Smooth muscle cell (in vitro differentiated cells): ENCODE data around the gene AMD1. TPM values are rescaled to one million over a fixed set of nuclear protein-coding genes. Genes with fewer than 3 reads are reported as not detected.
A peak's percentile ranks its signal among the peaks of the same experiment; 100 is the strongest.

Experiments used
- DNase-seq: peaks from one replicate; lab custom pipeline; 2025; ENCODE audit not compliant: unreplicated experiment; lab: John Stamatoyannopoulos, UW
- H2AFZ ChIP-seq: fragments of 200-600 bp; sonication (generic); 2 replicates; pipeline ENCODE4 v1.6.0; 2016; ENCODE audit warnings: antibody characterized with exemption, low read depth, mild to moderate bottlenecking
- H3F3A ChIP-seq: fragments of 200-600 bp; sonication (generic); 2 replicates; pipeline ENCODE4 v1.6.0; 2017; ENCODE audit warnings: antibody characterized with exemption, low read depth
- H3K27ac ChIP-seq: fragments of 200-600 bp; sonication (generic); 2 replicates; pipeline ENCODE4 v1.5.1; 2016; ENCODE audit warnings: low read depth, mild to moderate bottlenecking
- H3K27me3 ChIP-seq: fragments of 200-600 bp; sonication (generic); 2 replicates; pipeline ENCODE4 v1.6.1; 2016; ENCODE audit warnings: low read depth, mild to moderate bottlenecking
- H3K36me3 ChIP-seq: fragments of 200-600 bp; sonication (generic); 2 replicates; pipeline ENCODE4 v1.5.1; 2016; ENCODE audit warnings: low read depth
- H3K4me1 ChIP-seq: fragments of 200-600 bp; sonication (generic); 2 replicates; pipeline ENCODE4 v1.5.1; 2016; ENCODE audit warnings: low read depth
- H3K4me2 ChIP-seq: fragments of 200-600 bp; sonication (generic); 2 replicates; pipeline ENCODE4 v1.6.0; 2016; ENCODE audit warnings: mild to moderate bottlenecking
- H3K4me3 ChIP-seq: fragments of 200-600 bp; sonication (generic); 2 replicates; pipeline ENCODE4 v1.5.1; 2016; ENCODE audit warnings: mild to moderate bottlenecking
- H3K79me2 ChIP-seq: fragments of 200-600 bp; sonication (generic); 2 replicates; pipeline ENCODE4 v1.6.0; 2016; ENCODE audit warnings: low read depth, mild to moderate bottlenecking
- H3K9ac ChIP-seq: fragments of 200-600 bp; sonication (generic); 2 replicates; pipeline ENCODE4 v1.6.0; 2016; ENCODE audit warnings: low read depth
- H3K9me3 ChIP-seq: fragments of 200-600 bp; sonication (generic); replicated peaks from 2 replicates; pipeline ENCODE4 v1.5.1; 2016; ENCODE audit warnings: low read depth
- H4K20me1 ChIP-seq: fragments of 200-600 bp; sonication (generic); 2 replicates; pipeline ENCODE4 v1.6.0; 2016; ENCODE audit warnings: low read depth
- WGBS: methylation state at CpG from one replicate; pipeline ENCODE4 v1.1.7; 2016; ENCODE audit warnings: low lambda C conversion rate; 5-methylcytosine and 5-hydroxymethylcytosine counted together
- polyA plus RNA-seq: library from polyadenylated mRNA; unstranded; fragments of >200 nt; fragmentation: Nextera tagmentation; extraction: Ambion mirVana; gene quantifications from 2 replicates; pipeline ENCODE4 v1.2.1, GENCODE V29; 2016
- total RNA-seq: library from RNA; depleted of rRNA; stranded (reverse); fragments of >200 nt; gene quantifications from 2 replicates; pipeline ENCODE4 v1.2.3, GENCODE V29; 2014
- TF ChIP-seq, protein P1 (sequence below): fragments of 200-600 bp; sonication (generic); IDR thresholded peaks from 2 replicates; pipeline ENCODE4 v1.5.1; 2017; ENCODE audit warnings: borderline replicate concordance, mild to moderate bottlenecking, antibody characterized with exemption; ENCODE audit not compliant: insufficient read depth, poor library complexity, severe bottlenecking

AMD1 gene
- total RNA-seq (56.7 and 67.8 TPM in 2 replicates), polyA plus RNA-seq (20.8 and 31.2 TPM in 2 replicates)

- Histone ChIP-seq H4K20me1 (peaks cover 42% of the 10 kb centered on the region), H3F3A (peaks cover 4% of the 10 kb centered on the region), H3K4me3 (peak within 1 kb of the TSS; percentile 85), H3K4me2 (peak within 1 kb of the TSS; percentile 88), H3K79me2 (peaks cover 44% of the 10 kb centered on the region), H3K36me3 (no peaks in the 10 kb centered on the region), H2AFZ (peak within 1 kb of the TSS; percentile 92), H3K9me3 (no peaks in the 10 kb centered on the region), H3K9ac (peak within 1 kb of the TSS; percentile 82), H3K27ac (peak within 1 kb of the TSS; percentile 79), H3K4me1 (peaks cover 27% of the 10 kb centered on the region), H3K27me3 (no peaks in the 10 kb centered on the region)
- TF ChIP-seq, protein P1, sequence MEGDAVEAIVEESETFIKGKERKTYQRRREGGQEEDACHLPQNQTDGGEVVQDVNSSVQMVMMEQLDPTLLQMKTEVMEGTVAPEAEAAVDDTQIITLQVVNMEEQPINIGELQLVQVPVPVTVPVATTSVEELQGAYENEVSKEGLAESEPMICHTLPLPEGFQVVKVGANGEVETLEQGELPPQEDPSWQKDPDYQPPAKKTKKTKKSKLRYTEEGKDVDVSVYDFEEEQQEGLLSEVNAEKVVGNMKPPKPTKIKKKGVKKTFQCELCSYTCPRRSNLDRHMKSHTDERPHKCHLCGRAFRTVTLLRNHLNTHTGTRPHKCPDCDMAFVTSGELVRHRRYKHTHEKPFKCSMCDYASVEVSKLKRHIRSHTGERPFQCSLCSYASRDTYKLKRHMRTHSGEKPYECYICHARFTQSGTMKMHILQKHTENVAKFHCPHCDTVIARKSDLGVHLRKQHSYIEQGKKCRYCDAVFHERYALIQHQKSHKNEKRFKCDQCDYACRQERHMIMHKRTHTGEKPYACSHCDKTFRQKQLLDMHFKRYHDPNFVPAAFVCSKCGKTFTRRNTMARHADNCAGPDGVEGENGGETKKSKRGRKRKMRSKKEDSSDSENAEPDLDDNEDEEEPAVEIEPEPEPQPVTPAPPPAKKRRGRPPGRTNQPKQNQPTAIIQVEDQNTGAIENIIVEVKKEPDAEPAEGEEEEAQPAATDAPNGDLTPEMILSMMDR = no peak
- WGBS = under 1% methylated on average over 59 of the region's 59 CpGs
- peak; percentile 85 for DNase-seq
These were observed at the start of gene AMD1 for GRCh38 chr6:110873981-110874879. TSS of gene AMD1 (plus strand) at chr6:110874785. CDS start at chr6:110875106, 321 bp downstream.

DNA sequence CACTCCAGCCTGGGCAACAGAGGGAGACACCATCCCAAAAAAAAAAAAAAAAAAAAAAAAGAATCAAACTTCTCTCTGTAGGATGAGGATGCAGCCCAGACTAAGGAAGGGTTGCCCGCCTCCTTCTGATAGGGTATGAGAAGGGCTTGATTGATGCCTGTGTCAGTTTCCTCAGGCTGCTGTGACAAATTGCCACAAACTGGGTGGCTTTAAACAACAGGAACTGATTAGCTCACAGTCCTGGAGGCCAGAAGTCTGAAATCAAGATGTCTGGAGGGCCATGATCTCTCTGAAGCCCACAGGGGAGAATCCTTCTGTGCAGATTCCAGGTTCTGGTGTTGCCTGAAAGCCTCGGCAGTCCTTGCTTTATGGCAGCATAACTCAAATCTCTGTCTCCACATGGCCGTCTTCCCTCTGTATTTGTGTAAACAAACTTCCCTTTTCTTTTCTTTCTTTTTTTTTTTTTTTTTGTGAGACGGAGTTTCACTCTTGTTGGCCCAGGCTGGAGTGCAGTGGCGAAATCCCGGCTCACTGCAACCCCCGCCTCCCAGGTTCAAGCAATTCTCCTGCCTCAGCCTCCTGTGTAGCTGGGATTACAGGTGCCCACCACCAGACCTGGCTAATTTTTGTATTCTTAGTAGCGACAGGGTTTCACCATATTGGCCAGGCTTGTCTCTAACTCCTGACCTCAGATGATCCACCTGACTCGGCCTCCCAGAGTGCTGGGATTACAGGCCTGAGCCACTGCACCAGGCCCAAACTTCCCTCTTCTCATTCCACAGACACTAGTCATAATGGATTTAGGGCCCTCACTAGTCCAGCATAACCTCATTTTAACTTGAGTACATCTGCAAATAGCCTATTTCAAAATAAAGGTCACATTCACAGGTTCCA is 48.1 kb upstream of the AMD1 start:
- TF ChIP-seq, protein P1 = no peak
- Histone ChIP-seq H3K4me3 (no peak overlapping the region), H3K9ac (peak overlapping the region; percentile 2), H4K20me1 (no peaks in the 10 kb centered on the region), H3K27me3 (no peaks in the 10 kb centered on the region), H3K36me3 (no peaks in the 10 kb centered on the region), H3F3A (no peaks in the 10 kb centered on the region), H3K4me2 (no peak overlapping the region), H3K4me1 (no peaks in the 10 kb centered on the region), H3K27ac (no peak overlapping the region), H3K79me2 (no peaks in the 10 kb centered on the region), H3K9me3 (no peaks in the 10 kb centered on the region), H2AFZ (no peak overlapping the region)
- 60% methylated on average over 9 of the region's 9 CpGs for WGBS
- no peak for DNase-seq

- H3K9ac ChIP-seq = no peak overlapping the region
- no peak for DNase-seq
- H3K4me2 ChIP-seq = no peak overlapping the region
- H4K20me1 ChIP-seq = no peaks in the 10 kb centered on the region
- 79% methylated on average over 1 of the region's 1 CpG for WGBS
- H3K9me3 ChIP-seq = no peaks in the 10 kb centered on the region
- no peaks in the 10 kb centered on the region for H3K4me1 ChIP-seq
- H3K79me2 ChIP-seq = no peaks in the 10 kb centered on the region
- no peaks in the 10 kb centered on the region for H3F3A ChIP-seq
- TF ChIP-seq, protein P1 = no peak
- no peak overlapping the region for H3K4me3 ChIP-seq
- no peaks in the 10 kb centered on the region for H3K27me3 ChIP-seq
- no peaks in the 10 kb centered on the region for H3K36me3 ChIP-seq
- peak overlapping the region; percentile 53 for H3K27ac ChIP-seq
- no peak overlapping the region for H2AFZ ChIP-seq
These were observed 46.2 kb upstream of the AMD1 start for GRCh38 chr6:110828396-110828795.
